Neural progenitor cell (in vitro differentiated cells): ENCODE results near the gene PTPN23. TPM values are rescaled to one million over a fixed set of nuclear protein-coding genes. Genes with fewer than 3 reads are reported as not detected.
"Not testable (repeated sequence)": the region's sequence is repeated elsewhere in the genome, so short reads cannot be mapped to it uniquely, and the experiment has no call there.

ENCODE experiments used
- DNase-seq: peaks from one replicate; pipeline ENCODE4 v3.0.0-alpha.2; 2016; ENCODE audit warnings: low spot score
- H2AFZ ChIP-seq: fragments of 200-600 bp; sonication (generic); replicated peaks from 2 replicates; pipeline ENCODE4 v1.6.1; 2016; ENCODE audit warnings: antibody characterized with exemption
- H3F3A ChIP-seq: fragments of 200-600 bp; sonication (generic); 2 replicates; pipeline ENCODE4 v1.6.1; 2016; ENCODE audit warnings: antibody characterized with exemption, low read depth
- H3K27ac ChIP-seq: fragments of 200-600 bp; sonication (generic); 2 replicates; pipeline ENCODE4 v1.5.1; 2016; ENCODE audit warnings: mild to moderate bottlenecking
- H3K27me3 ChIP-seq: fragments of 200-600 bp; sonication (generic); 2 replicates; pipeline ENCODE4 v1.6.1; 2016; ENCODE audit warnings: mild to moderate bottlenecking, moderate library complexity
- H3K36me3 ChIP-seq: fragments of 200-600 bp; sonication (generic); 2 replicates; pipeline ENCODE4 v1.5.1; 2016
- H3K4me1 ChIP-seq: fragments of 200-600 bp; sonication (generic); 2 replicates; pipeline ENCODE4 v1.6.1; 2016; ENCODE audit warnings: mixed run types
- H3K4me2 ChIP-seq: fragments of 200-600 bp; sonication (generic); 2 replicates; pipeline ENCODE4 v1.6.1; 2016
- H3K4me3 ChIP-seq: fragments of 200-600 bp; sonication (generic); 2 replicates; pipeline ENCODE4 v1.5.1; 2016
- H3K79me2 ChIP-seq: fragments of 200-600 bp; sonication (generic); 2 replicates; pipeline ENCODE4 v1.6.1; 2016; ENCODE audit warnings: low read depth
- H3K9ac ChIP-seq: fragments of 200-600 bp; sonication (generic); 2 replicates; pipeline ENCODE4 v1.6.1; 2016
- H3K9me3 ChIP-seq: fragments of 200-600 bp; sonication (generic); 2 replicates; pipeline ENCODE4 v1.5.1; 2016; ENCODE audit warnings: low read depth
- H4K20me1 ChIP-seq: fragments of 200-600 bp; sonication (generic); 2 replicates; pipeline ENCODE4 v1.6.1; 2016; ENCODE audit warnings: low read depth
- H3K27ac Mint-ChIP-seq: 3 replicates; pipeline ENCODE4 v1.8.0; 2021; ENCODE audit warnings: mixed read lengths
- H3K27me3 Mint-ChIP-seq: 2 replicates; pipeline ENCODE4 v1.8.0; 2022; ENCODE audit warnings: low read depth, mild to moderate bottlenecking, inconsistent platforms, moderate library complexity, mixed read lengths; ENCODE audit not compliant: insufficient read depth
- H3K36me3 Mint-ChIP-seq: 3 replicates; pipeline ENCODE4 v1.8.0; 2021; ENCODE audit warnings: mixed read lengths
- H3K4me1 Mint-ChIP-seq: 3 replicates; pipeline ENCODE4 v1.8.0; 2021; ENCODE audit warnings: mixed read lengths
- H3K4me3 Mint-ChIP-seq: 3 replicates; pipeline ENCODE4 v1.8.0; 2021; ENCODE audit warnings: mild to moderate bottlenecking, moderate library complexity, mixed read lengths
- H3K9me3 Mint-ChIP-seq: 3 replicates; pipeline ENCODE4 v1.8.0; 2020; ENCODE audit warnings: mixed read lengths
- CTCF ChIP-seq: fragments of 200-600 bp; sonication (generic); IDR thresholded peaks from 2 replicates; pipeline ENCODE4 v1.5.1; 2017; ENCODE audit warnings: antibody characterized with exemption, mild to moderate bottlenecking
- EZH2 ChIP-seq: fragments of 200-600 bp; sonication (generic); IDR thresholded peaks from 2 replicates; pipeline ENCODE4 v1.6.1; 2017; ENCODE audit warnings: antibody characterized with exemption, mild to moderate bottlenecking, moderate library complexity
- EZH2phosphoT487 ChIP-seq: fragments of 200-600 bp; sonication (generic); IDR thresholded peaks from 2 replicates; pipeline ENCODE4 v1.6.1; 2017; ENCODE audit warnings: antibody characterized with exemption
- total RNA-seq: library from RNA; depleted of rRNA; stranded (reverse); fragments of >200 nt; gene quantifications from 2 replicates; pipeline ENCODE4 v1.2.3, GENCODE V29; 2015; ENCODE audit warnings: low replicate concordance

The PTPN23 gene
- total RNA-seq, 1 donor from 2014 or later = 3.4 TPM

- Histone ChIP-seq H3K4me3 (no peak overlapping the region), H3K9ac (no peak overlapping the region), H3F3A (no peaks in the 10 kb centered on the region), H3K4me2 (no peak overlapping the region), H3K27ac (no peak overlapping the region), H3K4me1 (no peaks in the 10 kb centered on the region), H3K79me2 (no peaks in the 10 kb centered on the region), H3K9me3 (no peaks in the 10 kb centered on the region), H3K36me3 (no peaks in the 10 kb centered on the region), H2AFZ (no peak overlapping the region), H3K27me3 (no peaks in the 10 kb centered on the region), H4K20me1 (no peaks in the 10 kb centered on the region)
- no peak overlapping the region for H3K4me3 Mint-ChIP-seq
- TF ChIP-seq CTCF = no peak
- TF ChIP-seq EZH2phosphoT487 = no peak
- no peak for TF ChIP-seq EZH2
- no peaks in the 10 kb centered on the region for H3K4me1 Mint-ChIP-seq
- peaks cover 15% of the 10 kb centered on the region for H3K9me3 Mint-ChIP-seq
- no peaks in the 10 kb centered on the region for H3K36me3 Mint-ChIP-seq
- H3K27me3 Mint-ChIP-seq = no peaks in the 10 kb centered on the region
- DNase-seq = no peak
- no peak overlapping the region for H3K27ac Mint-ChIP-seq
Observed at GRCh38 chr3:47359323-47359722, 21.5 kb upstream of the PTPN23 start.

DNA sequence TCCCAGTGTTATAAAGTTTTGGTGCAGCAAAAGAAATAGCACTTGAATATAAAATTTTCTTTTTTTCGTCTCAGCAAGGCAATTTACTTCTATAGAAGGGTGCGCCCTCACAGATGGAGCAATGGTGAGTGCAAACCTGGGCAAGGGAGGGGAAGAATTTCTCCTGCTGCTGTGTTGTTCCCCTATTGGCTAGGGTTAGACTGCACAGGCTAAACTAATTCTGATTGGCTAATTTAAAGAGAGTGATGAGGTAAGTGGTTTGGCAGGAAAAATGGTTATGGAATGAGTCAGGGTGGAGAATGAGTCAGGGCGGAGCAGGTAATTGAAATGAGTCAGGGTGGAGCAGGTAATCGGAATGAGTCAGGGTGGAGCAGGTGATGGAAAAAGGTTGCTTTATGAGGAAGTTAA lies 20.7 kb upstream of the PTPN23 start:
- not testable (repeated sequence) for H3K36me3 Mint-ChIP-seq, H3K79me2 ChIP-seq, H3K27ac ChIP-seq, H3K9ac ChIP-seq, H3K4me3 Mint-ChIP-seq, H4K20me1 ChIP-seq, H3K27me3 Mint-ChIP-seq, H3K27ac Mint-ChIP-seq, H3K4me3 ChIP-seq, H3F3A ChIP-seq, H3K4me1 Mint-ChIP-seq, H3K4me2 ChIP-seq, H3K27me3 ChIP-seq, H3K36me3 ChIP-seq, H3K9me3 ChIP-seq, H2AFZ ChIP-seq, H3K4me1 ChIP-seq, DNase-seq
- peaks cover 15% of the 10 kb centered on the region for H3K9me3 Mint-ChIP-seq

GRCh38 chr3:47362701-47363100 lies 18.1 kb upstream of the PTPN23 start:
- no peaks in the 10 kb centered on the region for H3K27me3 Mint-ChIP-seq
- DNase-seq = no peak
- H3K36me3 Mint-ChIP-seq = no peaks in the 10 kb centered on the region
- Histone ChIP-seq H3K4me1 (no peaks in the 10 kb centered on the region), H4K20me1 (no peaks in the 10 kb centered on the region), H3K4me3 (no peak overlapping the region), H3K79me2 (no peaks in the 10 kb centered on the region), H3K27ac (no peak overlapping the region), H3K9ac (no peak overlapping the region), H3K9me3 (no peaks in the 10 kb centered on the region), H2AFZ (peak overlapping the region; percentile 68), H3F3A (no peaks in the 10 kb centered on the region), H3K36me3 (no peaks in the 10 kb centered on the region), H3K27me3 (no peaks in the 10 kb centered on the region), H3K4me2 (no peak overlapping the region)
- no peaks in the 10 kb centered on the region for H3K4me1 Mint-ChIP-seq
- no peak for TF ChIP-seq CTCF
- H3K9me3 Mint-ChIP-seq = peaks cover 15% of the 10 kb centered on the region
- no peak overlapping the region for H3K4me3 Mint-ChIP-seq
- H3K27ac Mint-ChIP-seq = no peak overlapping the region

GRCh38 chr3:47365213-47366153 lies 15.3 kb upstream of the PTPN23 start:
- H3K27ac Mint-ChIP-seq = no peak overlapping the region
- H3K36me3 ChIP-seq = no peaks in the 10 kb centered on the region
- H4K20me1 ChIP-seq = no peaks in the 10 kb centered on the region
- no peak overlapping the region for H3K4me3 ChIP-seq
- H2AFZ ChIP-seq = no peak overlapping the region
- H3K4me2 ChIP-seq = no peak overlapping the region
- no peaks in the 10 kb centered on the region for H3K4me1 ChIP-seq
- H3K4me3 Mint-ChIP-seq = no peak overlapping the region
- H3K79me2 ChIP-seq = no peaks in the 10 kb centered on the region
- no peaks in the 10 kb centered on the region for H3K27me3 ChIP-seq
- TF ChIP-seq EZH2 = no peak
- TF ChIP-seq EZH2phosphoT487 = no peak
- TF ChIP-seq CTCF = no peak
- peaks cover 2% of the 10 kb centered on the region for H3K4me1 Mint-ChIP-seq
- H3K27me3 Mint-ChIP-seq = peaks cover 2% of the 10 kb centered on the region
- H3K9ac ChIP-seq = no peak overlapping the region
- H3K9me3 ChIP-seq = no peaks in the 10 kb centered on the region
- H3K36me3 Mint-ChIP-seq = no peaks in the 10 kb centered on the region
- H3K9me3 Mint-ChIP-seq = peaks cover under 1% of the 10 kb centered on the region
- no peak overlapping the region for H3K27ac ChIP-seq
- no peaks in the 10 kb centered on the region for H3F3A ChIP-seq
- no peak for DNase-seq
